RWPE1 (cell line): ENCODE measurements around the gene DHRS12.

ENCODE experiments used
- CTCF ChIA-PET: fragments of 350-600 bp; sonication (Branson Sonifier 250); formaldehyde crosslinking; extraction: SDS; loops from one replicate; lab custom pipeline; 2021; lab: Yijun Ruan, JAX
- POLR2A ChIA-PET: fragments of 400-600 bp; formaldehyde crosslinking; extraction: SDS; loops from one replicate; lab custom pipeline; 2020; ENCODE audit warnings: antibody characterized with exemption; ENCODE audit not compliant: low non-redundant PET; lab: Yijun Ruan, JAX
- DNase-seq: peaks from one replicate; pipeline ENCODE4 v3.0.0; 2012; ENCODE audit warnings: low spot score
- H3K27ac ChIP-seq: fragments of 450-650 bp; 2 replicates; pipeline ENCODE4 v1.5.1; 2017
- TF ChIP-seq, protein P1 (sequence below): fragments of 450-650 bp; conservative IDR thresholded peaks from 2 replicates; pipeline ENCODE4 v1.5.1; 2017; ENCODE audit warnings: low read depth, mild to moderate bottlenecking

Gene DHRS12

DNA sequence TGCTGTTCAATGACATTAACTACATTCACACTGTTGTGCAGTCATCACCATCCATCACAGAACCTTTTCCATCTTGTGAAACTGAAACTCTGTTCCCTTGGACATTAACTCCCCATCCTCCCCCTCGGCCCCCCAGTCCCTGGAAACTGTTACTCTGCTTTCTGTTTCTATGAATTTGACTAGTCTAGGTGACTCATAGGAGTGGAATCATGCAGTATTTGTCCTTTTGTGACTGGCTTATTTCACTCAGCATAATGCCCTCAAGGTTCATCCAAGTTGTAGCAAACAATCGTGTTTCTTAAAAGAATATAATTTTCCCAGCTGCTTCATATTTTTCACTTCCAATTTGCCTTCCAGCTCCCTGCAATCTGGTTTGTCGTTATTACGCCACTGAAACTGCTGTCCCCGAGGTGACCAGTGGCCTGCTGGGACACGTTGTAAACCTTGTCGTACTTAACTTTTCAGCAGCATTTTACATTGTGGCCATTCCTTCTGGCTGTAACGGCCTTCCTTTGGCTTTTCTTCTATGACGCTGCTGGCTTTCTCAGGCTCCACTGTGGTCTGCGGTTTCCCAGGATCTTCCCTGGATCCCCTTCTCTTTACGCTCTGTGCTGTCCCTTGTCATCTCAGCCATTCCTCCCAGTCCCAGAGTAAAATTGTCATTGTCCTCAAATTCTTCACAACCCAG lies 74.0 kb downstream of the DHRS12 start:
- peak overlapping the region; percentile 77 for H3K27ac ChIP-seq
- ChIA-PET POLR2A (no interaction called here), CTCF (interaction anchor here (0.7 kb wide), 2 partner anchors 298 to 726 kb away, joined by 3 read pairs; no protein-coding TSS in a partner anchor)
- DNase-seq, result peak; percentile 58
- TF ChIP-seq, protein P1, sequence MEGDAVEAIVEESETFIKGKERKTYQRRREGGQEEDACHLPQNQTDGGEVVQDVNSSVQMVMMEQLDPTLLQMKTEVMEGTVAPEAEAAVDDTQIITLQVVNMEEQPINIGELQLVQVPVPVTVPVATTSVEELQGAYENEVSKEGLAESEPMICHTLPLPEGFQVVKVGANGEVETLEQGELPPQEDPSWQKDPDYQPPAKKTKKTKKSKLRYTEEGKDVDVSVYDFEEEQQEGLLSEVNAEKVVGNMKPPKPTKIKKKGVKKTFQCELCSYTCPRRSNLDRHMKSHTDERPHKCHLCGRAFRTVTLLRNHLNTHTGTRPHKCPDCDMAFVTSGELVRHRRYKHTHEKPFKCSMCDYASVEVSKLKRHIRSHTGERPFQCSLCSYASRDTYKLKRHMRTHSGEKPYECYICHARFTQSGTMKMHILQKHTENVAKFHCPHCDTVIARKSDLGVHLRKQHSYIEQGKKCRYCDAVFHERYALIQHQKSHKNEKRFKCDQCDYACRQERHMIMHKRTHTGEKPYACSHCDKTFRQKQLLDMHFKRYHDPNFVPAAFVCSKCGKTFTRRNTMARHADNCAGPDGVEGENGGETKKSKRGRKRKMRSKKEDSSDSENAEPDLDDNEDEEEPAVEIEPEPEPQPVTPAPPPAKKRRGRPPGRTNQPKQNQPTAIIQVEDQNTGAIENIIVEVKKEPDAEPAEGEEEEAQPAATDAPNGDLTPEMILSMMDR, result no peak

DNA sequence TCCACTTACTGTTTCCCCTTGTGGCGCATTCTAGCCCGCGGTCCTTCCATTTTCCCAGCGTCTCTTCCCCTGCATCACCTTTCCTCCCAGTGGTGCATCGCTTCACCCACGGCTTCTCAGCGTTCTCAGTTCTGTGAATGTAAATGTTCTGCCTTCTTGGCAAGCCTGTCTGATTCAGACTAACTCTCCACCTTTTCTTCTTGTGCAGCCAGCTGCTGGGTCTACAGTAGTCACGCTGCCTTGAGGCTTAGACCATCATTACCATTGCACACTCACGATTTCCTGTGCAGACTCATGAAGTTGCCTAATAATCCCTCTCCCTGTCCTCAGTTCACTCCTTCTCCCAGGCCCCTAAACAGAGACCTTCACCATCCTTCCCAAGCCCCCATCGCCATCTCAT lies 75.0 kb downstream of the DHRS12 start:
- TF ChIP-seq, protein P1, result no peak
- ChIA-PET POLR2A (no interaction called here), CTCF (interaction anchor here (0.6 kb wide), 1 partner anchor 275 kb away, joined by 4 read pairs; no protein-coding TSS in a partner anchor)
- DNase-seq, result peak; percentile 31
- peak overlapping the region; percentile 71 for H3K27ac ChIP-seq

DNA sequence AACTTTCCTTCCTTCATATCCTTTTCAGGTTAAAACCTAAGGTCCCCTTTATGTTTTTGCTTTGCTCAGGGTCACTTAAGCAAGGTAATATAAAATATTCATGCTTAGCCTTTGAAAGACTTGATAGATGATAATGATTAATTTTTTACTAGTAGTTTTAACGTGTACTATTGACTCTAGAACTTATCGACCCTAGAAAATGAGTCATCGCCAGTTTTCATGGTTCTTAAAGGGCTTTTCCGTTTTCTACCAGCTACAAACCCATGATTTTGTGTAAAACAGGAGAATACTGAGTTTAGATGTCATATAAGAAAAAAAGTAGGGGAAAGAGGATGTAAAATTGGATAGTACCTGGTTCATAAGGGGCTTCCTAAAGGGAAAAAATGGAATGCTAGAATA lies 75.7 kb downstream of the DHRS12 start:
- TF ChIP-seq, protein P1, result no peak
- POLR2A ChIA-PET, result no interaction called here

DNA sequence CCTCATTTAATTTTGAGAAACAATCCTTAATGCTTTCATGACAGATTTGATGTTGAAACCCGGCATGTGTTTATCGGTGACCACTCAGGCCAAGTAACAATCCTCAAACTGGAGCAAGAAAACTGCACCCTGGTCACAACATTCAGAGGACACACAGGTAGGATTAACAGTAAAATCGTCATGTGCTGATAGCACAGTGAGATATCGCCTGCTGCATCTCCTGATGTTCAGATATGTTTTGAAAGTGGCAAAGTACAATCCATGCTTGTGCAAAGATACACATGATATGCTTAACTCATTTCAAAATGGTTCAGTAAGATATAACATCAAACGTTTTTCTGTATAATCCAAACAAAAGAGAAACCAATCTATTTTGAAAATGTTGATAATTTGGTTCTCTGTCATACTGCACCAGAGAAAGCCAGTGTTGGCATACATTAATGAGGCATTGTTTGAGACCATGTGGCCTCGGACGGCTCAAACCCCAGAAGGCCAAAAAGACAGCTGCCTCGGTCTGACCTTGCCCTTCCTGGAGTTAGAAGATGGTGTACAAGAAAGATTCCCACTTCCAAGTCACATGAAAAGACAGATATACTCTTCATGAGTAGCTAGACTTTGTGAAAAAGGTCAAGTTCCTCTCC lies 76.2 kb downstream of the DHRS12 start:
- ChIA-PET POLR2A (no interaction called here), CTCF (no interaction called here)
- TF ChIP-seq, protein P1, result no peak
- H3K27ac ChIP-seq, result no peak overlapping the region
- no peak for DNase-seq

More for the DNA sequence above, 75.7 kb downstream of the DHRS12 start:
- no peak overlapping the region for H3K27ac ChIP-seq
- DNase-seq, result no peak
- CTCF ChIA-PET, result no interaction called here

DNA sequence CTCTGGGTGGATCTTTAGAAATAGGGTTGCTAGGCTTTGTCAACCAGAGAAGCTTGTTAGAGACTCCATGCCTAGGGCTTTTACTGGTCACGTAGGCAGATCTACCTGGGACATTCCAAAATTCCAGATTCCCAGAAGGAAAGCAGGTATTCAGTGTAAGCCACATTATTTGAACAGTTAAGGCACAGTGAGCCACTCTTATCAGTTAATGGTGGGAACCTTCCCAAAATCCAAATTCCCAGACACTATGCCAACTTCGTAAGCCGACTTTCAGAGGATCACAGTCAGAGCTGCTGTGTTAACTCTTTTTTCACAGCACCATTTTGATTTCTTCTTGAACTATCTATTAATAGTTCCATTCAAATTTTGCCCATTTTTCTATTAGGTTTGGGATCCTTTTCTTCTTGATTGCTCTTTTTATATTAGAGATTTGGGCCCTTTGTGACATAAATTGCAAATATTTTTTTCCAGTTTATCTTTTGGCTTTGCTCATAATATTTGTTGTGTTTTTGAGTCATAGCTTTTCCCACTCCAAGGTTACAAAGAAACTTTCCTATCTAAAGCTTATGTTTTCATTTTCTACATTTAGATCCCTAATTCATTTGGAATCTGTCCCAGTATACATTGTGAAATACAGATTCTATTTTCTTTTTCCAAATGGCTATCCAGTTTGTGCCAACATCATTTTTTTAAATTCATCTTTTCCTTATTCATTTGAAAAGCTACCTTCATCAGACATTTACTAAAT lies 77.3 kb downstream of the DHRS12 start:
- TF ChIP-seq, protein P1, result no peak
- POLR2A ChIA-PET, result no interaction called here
- no peak overlapping the region for H3K27ac ChIP-seq

DNA sequence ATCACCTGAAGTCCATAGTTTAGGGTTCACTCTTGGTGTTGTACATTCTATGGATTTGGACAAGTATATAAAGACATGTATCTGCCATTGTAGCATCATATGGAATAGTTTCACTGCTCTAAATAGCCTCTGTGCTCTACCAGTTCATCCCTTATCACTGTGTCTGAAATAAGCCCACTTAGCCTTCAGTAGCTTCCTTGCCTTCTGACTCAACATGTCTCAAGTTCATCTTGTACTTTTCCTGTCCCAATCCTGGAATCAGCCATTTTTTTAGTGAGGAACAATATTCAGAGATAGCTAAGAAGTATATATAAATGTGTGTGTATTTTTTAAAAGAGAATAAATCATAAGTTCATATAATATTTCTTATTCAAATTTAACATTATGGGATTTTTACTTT lies 79.2 kb downstream of the DHRS12 start:
- no peak for DNase-seq
- no peak overlapping the region for H3K27ac ChIP-seq
- TF ChIP-seq, protein P1, result no peak
- ChIA-PET POLR2A (no interaction called here), CTCF (interaction anchor here (1.2 kb wide), 1 partner anchor 74 kb away, joined by 3 read pairs; no protein-coding TSS in a partner anchor)

More for the DNA sequence above, 77.3 kb downstream of the DHRS12 start:
- CTCF ChIA-PET, result no interaction called here
- no peak for DNase-seq
